Dedifferentiated amniotic fluid mesenchymal stem cell (primary cell): ENCODE data around the gene RIMS1.
"Not testable (repeated sequence)": the region's sequence is repeated elsewhere in the genome, so short reads cannot be mapped to it uniquely, and the experiment has no call there.

ENCODE experiments used
- DNase-seq: peaks from one replicate; pipeline ENCODE4 v3.0.0-alpha.2; 2016; ENCODE audit errors: extremely low spot score

Gene RIMS1

DNA sequence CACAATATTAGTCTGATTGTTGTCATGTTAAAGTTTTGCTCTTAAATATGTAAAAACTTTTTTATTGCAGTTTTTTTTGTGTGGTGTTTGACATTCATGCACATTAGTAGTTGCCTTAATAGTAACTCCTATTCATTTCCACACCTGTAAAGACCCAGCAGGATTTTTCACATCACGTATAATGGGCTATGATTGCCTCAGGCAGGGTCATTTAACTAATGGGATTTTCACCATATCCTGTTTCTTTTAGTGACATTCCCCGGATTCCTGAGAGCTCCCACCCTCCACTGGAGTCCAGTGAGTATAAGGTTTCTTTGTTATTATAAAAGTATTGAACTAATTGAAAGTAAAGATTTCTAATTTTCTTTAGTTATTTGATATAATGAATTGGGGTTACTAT lies 359.2 kb downstream of the RIMS1 start:
- DNase-seq: no peak

DNA sequence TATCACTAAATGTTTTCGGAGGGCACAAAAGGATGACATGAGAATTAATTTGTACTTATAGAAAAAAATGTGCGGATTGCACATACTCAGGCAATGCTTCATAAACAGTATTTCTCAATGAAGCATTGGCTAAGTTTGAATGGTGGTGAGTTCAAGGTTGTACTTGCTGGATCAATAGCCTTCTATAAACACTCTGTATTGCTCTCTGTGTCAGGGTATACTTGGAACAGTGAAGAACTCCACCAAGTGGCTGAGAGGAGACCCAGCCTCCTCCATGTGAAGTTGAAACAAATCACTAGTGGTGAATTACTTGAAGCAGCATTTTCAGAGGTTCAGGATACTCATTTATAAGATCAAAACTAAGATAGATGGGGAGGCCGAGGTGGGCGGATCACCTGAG lies 360.6 kb downstream of the RIMS1 start:
- no peak for DNase-seq

DNA sequence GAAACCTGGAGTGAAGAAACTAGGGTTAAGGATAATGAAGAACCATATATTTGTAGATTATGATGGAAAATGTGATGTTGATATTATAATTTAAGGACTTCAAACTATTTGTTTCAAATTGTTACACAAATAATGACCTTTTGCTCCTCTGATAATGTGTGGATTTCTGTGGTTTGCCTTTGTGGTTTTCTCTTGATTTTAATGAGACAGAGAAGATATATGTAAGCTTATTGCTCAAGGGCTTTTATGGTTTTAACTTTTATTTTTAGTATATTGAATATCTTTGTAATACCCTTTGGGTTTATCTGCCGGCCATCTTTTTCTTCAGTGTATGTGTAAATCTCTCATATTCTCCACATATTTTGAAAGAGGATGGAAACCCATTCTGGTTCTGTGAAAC lies 362.3 kb downstream of the RIMS1 start:
- no peak for DNase-seq

DNA sequence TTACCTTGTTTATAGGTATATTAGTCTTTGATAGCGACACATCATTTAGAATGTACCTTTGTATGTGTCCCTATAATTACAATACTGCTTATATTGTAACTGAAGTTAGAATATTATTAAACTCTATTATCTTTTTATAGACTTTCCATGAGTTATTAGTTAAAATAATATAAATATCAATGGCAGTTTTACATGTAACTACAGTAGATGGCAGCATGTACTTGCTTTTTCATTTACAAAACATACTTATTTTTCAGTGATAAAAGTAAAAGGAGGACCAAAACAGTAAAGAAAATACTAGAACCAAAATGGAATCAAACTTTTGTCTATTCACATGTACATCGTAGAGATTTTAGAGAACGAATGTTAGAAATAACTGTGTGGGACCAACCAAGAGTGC lies 364.3 kb downstream of the RIMS1 start:
- no peak for DNase-seq

DNA sequence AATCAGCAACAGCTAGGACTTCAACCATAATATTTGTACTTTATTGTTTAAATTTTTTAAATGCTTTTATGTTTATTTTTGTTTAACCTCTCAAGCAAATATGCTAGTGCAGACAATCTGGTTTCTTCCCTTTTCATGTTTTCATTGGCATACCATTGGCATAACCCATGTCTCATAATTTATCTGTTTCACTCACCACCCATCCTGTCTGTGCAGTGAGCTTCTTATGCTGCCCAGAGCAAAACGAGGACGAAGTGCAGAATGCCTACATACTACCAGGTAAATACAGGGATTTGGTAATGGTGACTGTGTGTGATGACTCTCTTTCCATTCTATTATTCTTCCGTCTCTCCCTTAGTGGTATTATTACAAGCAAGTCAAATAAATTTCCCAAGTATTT lies 374.1 kb downstream of the RIMS1 start:
- DNase-seq: peak; percentile 21

DNA sequence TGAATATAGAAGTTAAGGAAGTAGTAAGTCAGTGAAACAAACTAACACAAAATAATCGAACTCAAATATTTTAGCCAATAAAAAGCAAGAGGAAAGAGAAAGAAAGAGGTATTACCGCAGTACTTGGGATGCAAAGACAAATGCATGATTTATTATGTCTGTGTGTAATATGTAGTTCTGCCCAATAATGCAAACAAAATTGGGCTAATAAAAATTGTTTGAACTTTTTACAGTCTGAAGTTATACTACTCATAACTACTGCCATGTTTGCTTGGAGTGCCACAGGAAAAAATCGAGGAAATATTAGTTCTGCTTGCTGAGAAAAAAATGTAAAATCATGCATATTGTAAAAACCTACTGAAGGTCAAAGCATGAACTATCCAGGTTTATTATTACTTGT lies 375.2 kb downstream of the RIMS1 start:
- DNase-seq: no peak

DNA sequence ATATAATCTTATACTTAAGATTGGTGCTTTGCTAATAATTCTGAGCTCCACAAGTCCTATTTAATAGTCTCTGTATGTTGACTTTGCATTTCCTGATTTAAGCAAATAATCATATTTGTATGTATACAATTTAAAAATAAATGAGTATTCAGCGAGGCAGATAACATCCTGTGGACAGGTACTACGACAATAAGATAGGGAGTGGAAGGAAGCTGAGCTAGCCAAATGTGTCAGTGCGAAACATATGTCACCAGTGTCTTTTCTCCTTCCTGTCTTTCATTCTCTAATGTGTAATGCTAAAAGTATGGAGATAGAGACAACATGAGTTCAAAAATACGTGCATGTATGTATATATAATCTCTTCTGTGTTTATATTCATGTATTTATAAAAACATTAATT lies 375.9 kb downstream of the RIMS1 start:
- DNase-seq: no peak

DNA sequence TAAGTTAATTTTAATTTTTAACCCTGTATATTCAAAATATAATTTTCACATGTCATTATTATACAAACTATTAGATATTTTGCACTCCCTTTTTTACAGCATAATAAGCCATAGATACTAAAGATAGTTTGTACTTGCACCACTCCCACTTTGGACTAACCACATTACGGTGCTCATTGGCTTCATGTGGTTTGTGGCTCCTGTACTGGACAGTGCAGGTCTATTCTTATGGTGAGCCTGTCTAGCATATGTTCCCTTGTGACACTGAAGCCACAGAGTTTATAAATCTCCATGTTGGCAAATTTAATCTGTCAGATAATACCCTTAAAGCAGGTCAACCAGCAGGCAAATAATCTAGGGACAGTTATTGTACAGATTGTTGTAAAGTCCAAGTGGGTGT lies 381.1 kb downstream of the RIMS1 start:
- DNase-seq: no peak

DNA sequence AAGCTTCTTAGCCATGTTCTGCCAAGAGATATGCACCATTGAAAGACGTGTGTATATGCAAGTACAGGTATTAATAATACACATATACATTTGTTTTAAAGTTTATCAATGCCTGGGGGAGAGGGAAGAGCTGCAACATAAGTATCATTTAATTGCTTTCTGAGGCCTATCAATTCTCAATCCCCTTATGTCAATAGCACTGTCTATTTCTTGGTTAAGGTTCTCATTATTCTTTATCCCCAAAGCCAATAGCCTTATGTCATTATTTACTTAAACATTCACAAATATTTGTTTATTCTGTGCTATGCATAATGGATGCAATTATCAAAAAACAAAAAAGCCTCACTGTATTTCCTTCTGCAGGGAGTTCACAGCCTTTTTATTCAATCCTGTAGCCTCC lies 385.2 kb downstream of the RIMS1 start:
- no peak for DNase-seq

DNA sequence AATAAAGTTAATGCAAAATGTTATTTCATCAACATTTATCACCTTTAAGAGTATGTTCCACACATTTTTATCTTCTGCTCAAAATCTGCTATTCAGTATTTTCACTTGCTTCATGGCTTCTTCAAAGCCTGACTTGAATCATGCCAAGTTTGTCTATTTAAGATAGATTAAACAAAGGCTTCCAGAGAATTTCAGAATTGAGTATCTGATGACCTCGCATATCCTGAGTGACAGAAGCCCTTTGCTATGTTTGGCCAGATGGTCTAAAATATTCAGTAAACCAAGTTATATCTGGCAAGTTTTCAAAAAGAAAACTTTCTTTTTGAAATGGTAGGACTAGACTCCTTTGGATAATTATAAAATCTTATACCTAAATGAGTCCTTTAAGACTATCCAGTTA lies 386.6 kb downstream of the RIMS1 start:
- peak; percentile 46 for DNase-seq

DNA sequence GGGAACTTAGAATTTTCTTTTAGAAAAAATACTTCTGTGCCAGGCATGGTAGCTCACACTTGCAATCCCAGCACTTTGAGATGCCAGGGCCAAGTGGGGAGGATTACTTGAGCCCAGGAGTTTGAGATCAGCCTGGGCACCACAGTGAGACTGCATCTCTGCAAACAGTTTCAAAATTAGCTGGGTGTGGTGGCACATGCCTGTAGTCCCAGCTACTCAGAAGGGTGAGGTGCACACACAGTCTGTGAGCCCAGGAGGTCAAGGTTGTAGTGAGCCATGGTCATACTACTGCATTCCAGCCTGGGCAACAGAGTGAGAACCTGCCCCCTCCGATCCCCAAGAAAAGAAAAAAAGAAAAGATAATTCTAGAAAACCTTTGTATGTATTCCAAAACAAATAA lies 389.5 kb downstream of the RIMS1 start:
- no peak for DNase-seq

DNA sequence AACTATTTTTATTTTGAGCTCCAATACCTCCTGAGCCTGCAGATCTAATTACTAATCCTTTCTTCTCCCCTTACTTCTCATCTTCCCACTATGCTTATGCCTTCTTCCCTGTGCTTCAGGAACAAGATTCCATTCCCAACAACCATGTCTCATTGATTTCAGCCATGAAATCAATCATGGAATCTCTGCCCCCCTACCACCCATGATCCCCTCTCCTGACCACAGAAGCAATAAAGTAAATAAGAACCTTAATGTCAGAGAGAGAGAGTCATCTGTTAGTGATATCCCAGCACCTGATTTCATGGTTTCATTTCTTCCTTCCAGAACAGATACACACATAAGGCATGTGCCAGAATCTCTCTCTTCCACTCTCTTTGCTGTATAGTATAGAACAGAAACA lies 395.9 kb downstream of the RIMS1 start:
- DNase-seq: no peak

DNA sequence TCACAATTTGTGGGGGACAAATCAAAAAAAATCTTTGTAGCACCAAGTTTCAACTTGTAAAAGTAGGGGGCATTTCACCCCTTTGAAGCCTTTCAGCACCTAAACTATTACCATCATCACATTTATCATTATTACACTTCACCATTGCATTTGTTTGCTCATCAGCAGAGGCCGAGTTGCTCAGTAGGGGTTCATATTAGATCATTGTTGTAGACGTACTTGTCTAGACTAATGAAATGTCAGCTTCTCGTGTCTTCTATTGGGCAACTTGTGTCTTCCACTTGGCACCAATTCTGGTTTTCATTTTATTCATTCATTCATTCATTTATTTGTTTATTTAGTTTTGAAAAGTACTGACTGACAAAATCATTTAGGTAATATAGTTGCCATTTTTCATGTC lies 397.2 kb downstream of the RIMS1 start:
- no peak for DNase-seq

DNA sequence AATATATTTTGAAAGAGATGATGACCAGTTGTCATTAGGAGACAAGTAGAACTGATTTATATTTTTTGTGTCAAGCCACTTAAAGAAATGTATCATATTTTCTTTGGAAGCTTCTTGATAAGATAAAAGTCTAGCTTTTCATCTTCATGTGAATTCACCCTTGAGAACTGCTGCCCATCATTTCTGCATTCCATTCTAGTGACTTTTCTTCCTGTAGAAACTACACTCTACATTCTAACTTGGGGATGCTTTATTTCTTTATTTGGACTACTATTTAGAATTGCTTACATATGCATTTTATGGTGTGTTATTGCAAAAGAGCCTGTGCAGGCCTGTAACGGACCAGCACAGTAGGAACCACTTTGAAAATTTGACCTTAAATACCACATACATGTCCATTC lies 400.6 kb downstream of the RIMS1 start:
- DNase-seq: peak; percentile 19

DNA sequence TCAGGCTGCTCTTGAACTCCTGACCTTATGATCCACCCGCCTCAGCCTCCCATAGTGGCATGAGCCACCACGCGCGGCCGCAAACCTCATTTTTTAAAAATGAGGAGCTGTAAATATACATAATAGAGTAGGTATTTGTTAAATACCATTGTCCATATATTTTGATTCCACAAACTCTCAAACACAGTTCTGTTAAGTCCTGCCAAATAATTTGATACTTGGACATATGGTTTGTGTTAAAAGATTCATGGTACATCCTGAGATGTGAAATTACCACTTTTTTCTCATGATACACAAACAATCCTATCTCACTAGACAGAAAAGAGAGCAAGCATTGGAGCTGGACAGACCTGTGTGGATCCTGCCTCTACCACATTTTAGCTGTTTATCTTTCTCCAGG lies 401.5 kb downstream of the RIMS1 start:
- DNase-seq: no peak

DNA sequence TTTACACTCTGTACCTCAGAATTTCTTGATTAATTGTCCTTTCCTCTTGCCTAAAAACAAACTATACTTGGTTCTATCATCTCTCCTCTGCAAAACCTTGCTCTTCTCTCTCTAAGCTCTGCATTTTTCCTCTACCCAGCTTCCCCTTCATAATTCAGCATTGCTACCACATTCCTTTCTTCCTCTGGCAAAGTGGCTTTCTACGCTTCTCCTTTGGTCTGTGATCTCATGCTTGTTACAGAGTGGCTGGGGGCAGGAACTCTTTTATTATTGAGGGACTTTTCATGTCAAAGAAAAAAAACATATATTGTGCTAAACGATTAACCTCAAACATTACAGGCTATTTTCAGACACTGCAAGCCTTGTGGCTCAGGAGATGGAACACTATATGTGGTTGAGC lies 402.2 kb downstream of the RIMS1 start:
- no peak for DNase-seq

DNA sequence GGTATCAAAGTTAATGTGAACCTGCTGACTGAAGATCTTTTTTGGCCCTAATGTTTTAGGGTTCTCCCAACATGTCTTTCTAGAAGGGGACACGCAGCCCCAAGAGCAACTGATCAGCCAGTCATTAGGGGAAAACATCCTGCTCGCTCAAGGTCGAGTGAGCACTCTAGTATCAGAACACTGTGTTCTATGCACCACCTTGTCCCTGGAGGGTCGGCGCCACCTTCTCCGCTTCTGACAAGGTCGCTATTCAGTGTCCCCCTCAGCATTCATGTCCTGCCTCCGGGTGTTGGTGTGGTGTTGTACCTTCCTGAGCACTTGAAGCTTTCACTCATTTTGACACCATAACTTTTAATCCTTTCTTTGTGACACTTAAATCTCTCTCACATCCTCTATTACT lies 404.3 kb downstream of the RIMS1 start:
- no peak for DNase-seq

DNA sequence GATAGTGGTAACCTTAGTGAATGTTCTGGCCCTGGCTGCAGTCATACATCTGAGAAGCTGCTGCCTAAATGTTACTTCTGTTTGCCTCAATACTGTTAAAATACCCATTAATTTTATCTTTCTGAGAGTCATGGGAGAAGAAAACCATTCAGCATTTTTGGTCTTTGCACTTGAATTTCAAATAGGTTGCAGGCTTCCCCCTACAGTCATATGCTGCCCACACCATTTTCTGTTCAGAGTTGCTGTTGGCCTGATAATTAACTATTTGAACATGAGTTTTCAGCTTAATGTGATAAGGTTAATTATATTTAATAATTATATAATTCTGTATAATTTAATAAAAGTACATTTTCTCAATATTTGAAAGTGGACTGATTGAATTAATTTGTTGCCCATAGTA lies 410.0 kb downstream of the RIMS1 start:
- DNase-seq: no peak

DNA sequence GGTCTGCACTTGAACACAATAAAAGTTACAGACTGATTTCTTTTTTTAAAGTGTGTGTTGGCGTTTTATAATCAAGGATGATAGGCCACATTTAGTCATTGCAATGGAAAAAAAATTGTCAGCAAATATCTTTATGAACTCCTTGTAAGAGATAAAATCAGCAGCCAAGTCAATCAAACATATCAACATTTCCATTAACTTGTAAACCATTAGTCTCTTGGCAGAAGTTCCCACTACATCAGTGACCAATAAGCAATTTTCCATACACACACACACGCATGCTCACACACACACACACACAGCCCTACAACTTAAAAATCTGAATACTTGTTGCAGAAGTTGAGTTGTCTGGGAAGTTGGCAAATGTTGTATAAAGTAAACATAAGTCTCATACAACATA lies 419.6 kb downstream of the RIMS1 start:
- DNase-seq: no peak

DNA sequence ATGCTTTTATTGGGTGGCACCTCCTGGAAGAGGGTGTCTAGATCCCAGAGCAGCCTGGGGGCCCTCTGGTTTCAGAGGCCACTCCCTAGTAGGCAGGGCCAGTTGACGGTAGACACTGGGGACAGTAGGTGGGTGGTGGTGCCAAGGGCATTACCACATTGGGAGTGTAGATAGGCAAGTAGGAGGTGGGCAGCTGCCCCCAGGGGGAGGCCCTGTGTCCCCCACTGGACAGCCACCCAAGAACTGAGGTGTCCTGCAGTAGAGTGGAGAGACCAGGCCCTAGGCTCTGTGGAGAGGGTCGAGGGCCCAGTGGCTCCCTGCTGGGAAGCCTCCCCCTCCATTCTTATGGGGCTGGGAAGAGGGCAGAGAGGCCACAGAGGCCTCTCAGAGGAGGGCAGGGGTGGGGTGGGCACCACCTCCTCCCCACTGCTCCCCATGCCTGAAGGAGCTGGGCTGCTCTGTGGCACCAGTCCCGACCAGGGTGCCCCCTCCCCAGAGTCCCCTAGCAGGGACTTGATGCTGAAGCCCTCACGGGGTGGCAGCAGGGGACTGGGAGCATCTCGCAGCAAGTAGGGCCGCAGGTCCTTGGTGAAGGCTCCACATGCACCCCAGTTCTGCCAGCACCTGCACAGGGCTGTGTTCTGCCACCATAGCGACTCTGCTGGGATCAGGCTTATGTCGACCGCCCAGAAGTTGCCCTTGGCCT lies 430.5 kb downstream of the RIMS1 start:
- DNase-seq: no peak

DNA sequence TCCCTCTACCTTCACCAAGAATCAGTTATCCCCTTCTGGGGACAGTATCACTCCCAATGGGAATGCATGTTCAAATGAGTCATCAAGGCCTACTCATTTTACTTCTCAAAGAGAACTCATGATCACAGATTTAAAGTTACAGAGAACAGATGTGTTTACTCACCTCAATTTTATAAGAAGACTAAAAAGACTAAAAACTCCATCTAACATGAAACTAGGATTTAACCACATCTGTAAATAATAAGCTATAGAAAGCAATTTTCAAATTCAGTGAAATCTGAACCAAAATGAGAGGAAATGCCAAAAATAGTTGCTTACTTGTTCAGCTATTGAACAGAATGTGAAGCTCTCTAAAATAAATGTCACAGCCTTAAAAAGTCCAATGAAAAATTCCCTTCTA lies 435.4 kb downstream of the RIMS1 start:
- DNase-seq: peak; percentile 83

DNA sequence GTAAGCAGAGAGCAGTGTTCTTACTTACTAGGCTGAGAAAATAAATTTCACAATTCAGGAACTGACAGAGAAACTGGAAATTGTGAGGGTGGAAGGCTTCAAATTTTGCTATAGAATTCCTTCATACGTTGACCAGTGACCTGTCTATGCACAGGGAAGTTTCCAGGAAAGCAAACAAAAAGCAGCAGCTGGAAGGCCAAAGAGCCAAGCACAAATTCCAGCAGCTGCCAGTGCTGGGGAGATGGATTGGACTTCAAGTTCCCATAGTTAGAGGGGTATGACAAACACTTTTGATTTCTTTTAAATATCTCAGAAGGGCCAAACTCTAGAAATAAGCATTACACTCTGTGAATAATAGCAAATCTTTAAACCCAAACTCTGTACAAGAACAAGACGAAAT lies 436.4 kb downstream of the RIMS1 start:
- no peak for DNase-seq

DNA sequence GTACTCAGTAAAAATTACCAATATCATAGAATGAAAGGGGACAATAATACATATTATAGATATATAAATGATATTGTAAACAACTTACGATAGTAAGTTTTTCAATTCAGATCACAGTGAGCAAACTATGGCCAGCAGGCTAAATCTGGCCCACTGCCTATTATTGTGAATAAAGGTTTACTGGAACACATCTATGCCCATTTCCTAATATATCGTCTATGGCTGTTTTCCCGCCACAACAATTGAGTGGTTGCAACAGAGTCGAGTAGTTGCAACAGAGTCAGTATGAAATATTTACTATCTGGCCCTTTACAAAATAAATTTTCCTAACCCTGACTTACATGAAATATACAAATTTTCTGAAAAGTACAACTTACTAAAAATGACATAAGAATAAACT lies 438.2 kb downstream of the RIMS1 start:
- DNase-seq: no peak

DNA sequence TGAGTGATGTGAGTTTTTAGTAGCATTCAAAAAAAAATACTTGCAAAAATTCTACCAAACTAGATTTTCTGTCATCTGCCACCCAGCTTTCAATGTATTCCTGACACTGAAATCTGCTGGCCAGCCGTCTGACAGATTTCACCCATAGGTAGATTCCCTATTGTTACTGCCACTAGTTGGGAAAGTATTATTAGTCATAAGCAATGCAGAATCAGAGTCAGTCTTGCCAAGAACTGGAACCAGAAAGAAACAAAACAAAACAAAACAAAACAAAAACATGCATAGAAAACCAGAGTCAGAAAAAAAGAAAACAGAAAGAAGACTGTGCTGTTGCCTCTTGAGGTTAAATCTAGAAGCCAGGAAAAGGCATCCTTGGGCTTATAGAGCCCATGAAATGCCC lies 442.4 kb downstream of the RIMS1 start:
- DNase-seq: no peak

DNA sequence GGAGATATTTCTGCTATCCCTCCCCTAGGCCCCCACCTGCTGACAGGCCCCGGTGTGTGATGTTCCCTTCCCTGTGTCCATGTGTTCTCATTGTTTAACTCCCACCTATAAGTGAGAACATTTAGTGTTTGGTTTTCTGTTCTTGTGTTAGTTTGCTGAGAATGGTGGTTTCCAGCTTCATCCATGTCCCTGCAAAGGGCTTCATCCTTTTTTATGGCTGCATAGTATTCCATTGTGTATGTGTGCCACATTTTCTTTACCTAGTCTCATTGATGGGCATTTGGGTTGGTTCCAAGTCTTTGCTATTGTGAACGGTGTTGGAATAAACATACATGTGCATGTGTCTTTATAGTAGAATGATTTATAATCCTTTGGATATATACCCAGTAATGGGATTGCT lies 448.9 kb downstream of the RIMS1 start:
- not testable (repeated sequence) for DNase-seq
